ENCODE data around the gene AGAP2. TPM values are rescaled to one million over a fixed set of nuclear protein-coding genes. Genes with fewer than 3 reads are reported as not detected.

The AGAP2 gene
- total and polyA plus RNA-seq, 2 of the 13 experiments (the other 11 are each of a cell fraction or from before 2014, with no cell fraction given): 0.38 to 0.45 TPM

DNA sequence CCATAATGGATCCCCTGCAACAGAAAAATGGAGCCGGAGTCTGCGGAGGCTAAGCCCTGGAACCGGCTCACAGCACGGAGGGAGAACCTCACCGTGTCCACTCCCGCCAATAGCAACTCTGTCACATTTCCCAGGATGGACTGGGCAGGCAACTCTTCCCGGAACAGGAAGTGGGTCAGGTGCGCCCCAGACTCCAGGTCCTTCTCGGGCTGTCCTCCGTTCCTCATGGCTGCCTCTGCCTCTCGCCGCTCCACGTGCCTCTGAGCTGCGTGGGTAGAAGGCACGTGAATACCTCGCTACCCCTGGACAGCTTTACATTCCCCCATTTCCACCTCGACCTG, 26.1 kb upstream of the AGAP2 start:
- H3K9ac ChIP-seq (ENCODE audit: insufficient read depth, low read depth, low read length): peak overlapping the region; percentile 50; the same call in 1 of the 2 replicates
- intact Hi-C loops (cut with micrococcal nuclease; ENCODE audit: unreplicated experiment): no loop called here
- H3K4me3 ChIP-seq (replicated peaks in 1 of 3; ENCODE audit: insufficient read depth in 1 of 3, low read depth in 2 of 3, low read length in 3 of 3): peak overlapping the region; percentile 53 to 78 (median 60); a peak in 5 of 6 replicates
- TF ChIP-seq ZNF333 (CRISPR knock-in tag; IDR thresholded peaks at IDR 0.05; ENCODE audit: borderline replicate concordance): 0 out of 2 replicates have a peak, but pooled peaks have one; percentile 24
- TF ChIP-seq NFRKB (IDR thresholded peaks at IDR 0.05): no peak
- TF ChIP-seq CC2D1A (CRISPR knock-in tag; IDR thresholded peaks at IDR 0.05): no peak
- TF ChIP-seq ATF7 (IDR thresholded peaks at IDR 0.05): no peak
- TF ChIP-seq ATF7 (CRISPR knock-in tag; IDR thresholded peaks at IDR 0.05): no peak
- TF ChIP-seq, protein P1, sequence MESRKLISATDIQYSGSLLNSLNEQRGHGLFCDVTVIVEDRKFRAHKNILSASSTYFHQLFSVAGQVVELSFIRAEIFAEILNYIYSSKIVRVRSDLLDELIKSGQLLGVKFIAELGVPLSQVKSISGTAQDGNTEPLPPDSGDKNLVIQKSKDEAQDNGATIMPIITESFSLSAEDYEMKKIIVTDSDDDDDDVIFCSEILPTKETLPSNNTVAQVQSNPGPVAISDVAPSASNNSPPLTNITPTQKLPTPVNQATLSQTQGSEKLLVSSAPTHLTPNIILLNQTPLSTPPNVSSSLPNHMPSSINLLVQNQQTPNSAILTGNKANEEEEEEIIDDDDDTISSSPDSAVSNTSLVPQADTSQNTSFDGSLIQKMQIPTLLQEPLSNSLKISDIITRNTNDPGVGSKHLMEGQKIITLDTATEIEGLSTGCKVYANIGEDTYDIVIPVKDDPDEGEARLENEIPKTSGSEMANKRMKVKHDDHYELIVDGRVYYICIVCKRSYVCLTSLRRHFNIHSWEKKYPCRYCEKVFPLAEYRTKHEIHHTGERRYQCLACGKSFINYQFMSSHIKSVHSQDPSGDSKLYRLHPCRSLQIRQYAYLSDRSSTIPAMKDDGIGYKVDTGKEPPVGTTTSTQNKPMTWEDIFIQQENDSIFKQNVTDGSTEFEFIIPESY (CRISPR knock-in tag; IDR thresholded peaks at IDR 0.05): peak; percentile 53; the same call in 1 of the 2 replicates
- TF ChIP-seq DNMT1 (CRISPR knock-in tag; IDR thresholded peaks at IDR 0.05): 0 out of 2 replicates have a peak, but pooled peaks have one; percentile 21
- TF ChIP-seq ZNF772 (CRISPR knock-in tag; IDR thresholded peaks at IDR 0.05): 0 out of 2 replicates have a peak, but pooled peaks have one; percentile 39
- TF ChIP-seq ZMYM2 (CRISPR knock-in tag; IDR thresholded peaks at IDR 0.05): no peak
- TF ChIP-seq ZNF335 (CRISPR knock-in tag; IDR thresholded peaks at IDR 0.05): no peak
- TF ChIP-seq, protein P2, sequence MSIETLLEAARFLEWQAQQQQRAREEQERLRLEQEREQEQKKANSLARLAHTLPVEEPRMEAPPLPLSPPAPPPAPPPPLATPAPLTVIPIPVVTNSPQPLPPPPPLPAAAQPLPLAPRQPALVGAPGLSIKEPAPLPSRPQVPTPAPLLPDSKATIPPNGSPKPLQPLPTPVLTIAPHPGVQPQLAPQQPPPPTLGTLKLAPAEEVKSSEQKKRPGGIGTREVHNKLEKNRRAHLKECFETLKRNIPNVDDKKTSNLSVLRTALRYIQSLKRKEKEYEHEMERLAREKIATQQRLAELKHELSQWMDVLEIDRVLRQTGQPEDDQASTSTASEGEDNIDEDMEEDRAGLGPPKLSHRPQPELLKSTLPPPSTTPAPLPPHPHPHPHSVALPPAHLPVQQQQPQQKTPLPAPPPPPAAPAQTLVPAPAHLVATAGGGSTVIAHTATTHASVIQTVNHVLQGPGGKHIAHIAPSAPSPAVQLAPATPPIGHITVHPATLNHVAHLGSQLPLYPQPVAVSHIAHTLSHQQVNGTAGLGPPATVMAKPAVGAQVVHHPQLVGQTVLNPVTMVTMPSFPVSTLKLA (IDR thresholded peaks at IDR 0.05): peak; percentile 72
- TF ChIP-seq, protein P3, sequence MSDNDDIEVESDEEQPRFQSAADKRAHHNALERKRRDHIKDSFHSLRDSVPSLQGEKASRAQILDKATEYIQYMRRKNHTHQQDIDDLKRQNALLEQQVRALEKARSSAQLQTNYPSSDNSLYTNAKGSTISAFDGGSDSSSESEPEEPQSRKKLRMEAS (IDR thresholded peaks at IDR 0.05): peak; percentile 56
- no peak for TF ChIP-seq SP4 (CRISPR knock-in tag; IDR thresholded peaks at IDR 0.05)
- TF ChIP-seq, protein P4, sequence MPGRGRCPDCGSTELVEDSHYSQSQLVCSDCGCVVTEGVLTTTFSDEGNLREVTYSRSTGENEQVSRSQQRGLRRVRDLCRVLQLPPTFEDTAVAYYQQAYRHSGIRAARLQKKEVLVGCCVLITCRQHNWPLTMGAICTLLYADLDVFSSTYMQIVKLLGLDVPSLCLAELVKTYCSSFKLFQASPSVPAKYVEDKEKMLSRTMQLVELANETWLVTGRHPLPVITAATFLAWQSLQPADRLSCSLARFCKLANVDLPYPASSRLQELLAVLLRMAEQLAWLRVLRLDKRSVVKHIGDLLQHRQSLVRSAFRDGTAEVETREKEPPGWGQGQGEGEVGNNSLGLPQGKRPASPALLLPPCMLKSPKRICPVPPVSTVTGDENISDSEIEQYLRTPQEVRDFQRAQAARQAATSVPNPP (CRISPR knock-in tag; IDR thresholded peaks at IDR 0.05): no peak
- no peak for TF ChIP-seq TCF12 (IDR thresholded peaks at IDR 0.05)
- peak; percentile 13; the same call in 1 of the 2 replicates for TF ChIP-seq TCF12 (CRISPR knock-in tag; IDR thresholded peaks at IDR 0.05)
- TF ChIP-seq, protein P5, sequence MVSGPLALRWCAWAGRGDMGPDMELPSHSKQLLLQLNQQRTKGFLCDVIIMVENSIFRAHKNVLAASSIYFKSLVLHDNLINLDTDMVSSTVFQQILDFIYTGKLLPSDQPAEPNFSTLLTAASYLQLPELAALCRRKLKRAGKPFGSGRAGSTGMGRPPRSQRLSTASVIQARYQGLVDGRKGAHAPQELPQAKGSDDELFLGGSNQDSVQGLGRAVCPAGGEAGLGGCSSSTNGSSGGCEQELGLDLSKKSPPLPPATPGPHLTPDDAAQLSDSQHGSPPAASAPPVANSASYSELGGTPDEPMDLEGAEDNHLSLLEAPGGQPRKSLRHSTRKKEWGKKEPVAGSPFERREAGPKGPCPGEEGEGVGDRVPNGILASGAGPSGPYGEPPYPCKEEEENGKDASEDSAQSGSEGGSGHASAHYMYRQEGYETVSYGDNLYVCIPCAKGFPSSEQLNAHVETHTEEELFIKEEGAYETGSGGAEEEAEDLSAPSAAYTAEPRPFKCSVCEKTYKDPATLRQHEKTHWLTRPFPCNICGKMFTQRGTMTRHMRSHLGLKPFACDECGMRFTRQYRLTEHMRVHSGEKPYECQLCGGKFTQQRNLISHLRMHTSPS (CRISPR knock-in tag; IDR thresholded peaks at IDR 0.05; ENCODE audit: low read depth): 0 out of 2 replicates have a peak, but pooled peaks have one; percentile 27
- no peak for TF ChIP-seq IKZF4 (CRISPR knock-in tag; IDR thresholded peaks at IDR 0.05; ENCODE audit: borderline replicate concordance, low read depth, not compliant biosample characterization)
- peak; percentile 50 for TF ChIP-seq GABPA (IDR thresholded peaks at IDR 0.05; ENCODE audit: low read depth, low read length)
- no peak for TF ChIP-seq GABPA (CRISPR knock-in tag; IDR thresholded peaks at IDR 0.05; ENCODE audit: low read depth)
- TF ChIP-seq SMAD9 (CRISPR knock-in tag; IDR thresholded peaks at IDR 0.05): no peak

More for the DNA sequence above, 26.1 kb upstream of the AGAP2 start:
- DNase-seq (ENCODE audit: low spot score) (no peak), ATAC-seq (no peak), FAIRE-seq (no peak)
- WGBS (ENCODE audit: low lambda C conversion rate): 69% methylated on average over 17 of the region's 17 CpGs
- no peaks in the 10 kb centered on the region for H3K9me3 ChIP-seq (ENCODE audit: low read length)
- H4K20me1 ChIP-seq (ENCODE audit: insufficient read depth, low read length): no peaks in the 10 kb centered on the region
- H3K27me3 ChIP-seq (ENCODE audit: control insufficient read depth in 1 of 2, insufficient read depth in 2 of 2, low read length in 2 of 2): peaks cover 0 to 6% of the 10 kb centered on the region in 2 experiments; a peak in 1 of 5 replicates
- H3K4me1 ChIP-seq (ENCODE audit: insufficient read depth, low read length): peaks cover 36% of the 10 kb centered on the region
- BruUV-seq (replicated peaks): no TSS peak
- no peak overlapping the region for H3K27ac ChIP-seq (ENCODE audit: extremely low read length, insufficient read depth, low read length)
- POLR2A ChIA-PET: interaction anchor here (1.4 kb wide), 1 partner anchor 8 kb away, joined by 9 read pairs; no protein-coding TSS in a partner anchor
- CTCF ChIA-PET (ENCODE audit: low intra/inter-chr PET ratio, low total read pairs): interaction anchor here (1.1 to 1.3 kb wide), 2 partner anchors 8 to 141 kb away, joined by 3 to 4 read pairs; no protein-coding TSS in a partner anchor
- peaks cover 9 to 16% of the 10 kb centered on the region in 2 experiments for H3K36me3 ChIP-seq (replicated peaks in 1 of 2; ENCODE audit: control insufficient read depth in 1 of 2, insufficient read depth in 2 of 2, low read length in 2 of 2)
- peak overlapping the region; percentile 95 for H3K4me2 ChIP-seq (ENCODE audit: low read depth, low read length)
- H3K79me2 ChIP-seq (ENCODE audit: insufficient read depth, low read length): no peaks in the 10 kb centered on the region
- in situ Hi-C loops (cut with HindIII; ENCODE audit: extremely low pct_ligation_motif_present, low pct_unique_long_range_greater_than_20kb): no loop called here
- no peak overlapping the region for H2AFZ ChIP-seq (ENCODE audit: low read length)
